Vagina (tissue), 2 donors: ENCODE data around the gene AFF3. TPM values are rescaled to one million over a fixed set of nuclear protein-coding genes. Genes with fewer than 3 reads are reported as not detected.
"Not testable (repeated sequence)": the region's sequence is repeated elsewhere in the genome, so short reads cannot be mapped to it uniquely, and the experiment has no call there.

Experiments
- DNase-seq, 2 donors: peaks; one replicate each; pipeline ENCODE4 v3.0.0-alpha.2; 2017; ENCODE audit errors: extremely low spot score in 2 of 2
- H3K27ac ChIP-seq: fragments of 200-600 bp; sonication (generic); one replicate; pipeline ENCODE4 v1.5.1; 2019
- H3K27me3 ChIP-seq: fragments of 200-600 bp; sonication (generic); one replicate; pipeline ENCODE4 v1.5.1; 2019
- H3K36me3 ChIP-seq, 2 donors: fragments of 200-600 bp; sonication (generic); one replicate each; pipeline ENCODE4 v1.5.1; 2017 to 2019
- H3K4me1 ChIP-seq: fragments of 200-600 bp; sonication (generic); one replicate; pipeline ENCODE4 v1.5.1; 2019
- H3K4me3 ChIP-seq, 2 donors: fragments of 200-600 bp; sonication (generic); 1 replicate in 1 of 2; 2 replicates in 1 of 2; pipeline ENCODE4 v1.5.1; 2016 to 2019
- H3K9me3 ChIP-seq: fragments of 200-600 bp; sonication (generic); one replicate; pipeline ENCODE4 v1.5.1; 2019
- CTCF ChIP-seq, 3 experiments: fragments of 450-650 bp in 2 of 3; fragments of 200-600 bp in 1 of 3; sonication (generic) in 1 of 3; IDR thresholded peaks; one replicate each; pipeline ENCODE4 v1.5.1; 2017 to 2019; ENCODE audit warnings: antibody characterized with exemption in 3 of 3, mild to moderate bottlenecking in 2 of 3, moderate library complexity in 2 of 3
- POLR2A ChIP-seq, 2 donors: fragments of 450-650 bp; IDR thresholded peaks; one replicate each; pipeline ENCODE4 v1.6.1; 2017; ENCODE audit warnings: antibody characterized with exemption in 2 of 2, mild to moderate bottlenecking in 2 of 2, moderate library complexity in 2 of 2
- POLR2AphosphoS5 ChIP-seq, 2 donors: sonication (generic); formaldehyde crosslinking; IDR thresholded peaks; one replicate each; pipeline ENCODE4 v1.9.0; 2017; ENCODE audit warnings: antibody characterized with exemption in 2 of 2, mild to moderate bottlenecking in 2 of 2, low read depth in 1 of 2; ENCODE audit not compliant: insufficient read depth in 1 of 2
- intact Hi-C: fragments of 100-400 bp; cut with DNase I; formaldehyde crosslinking; loops from one replicate; pipeline ENCODE4 v1.15.1; 2023
- total RNA-seq: library from RNA; depleted of rRNA; stranded (reverse); fragments of >200 nt; gene quantifications from one replicate; pipeline ENCODE4 v1.2.3, GENCODE V29; 2016

Gene AFF3
- total RNA-seq, 1 donor from 2014 or later, result 7.6 TPM

- DNase-seq, result no peak
- Histone ChIP-seq H3K4me1 (no peaks in the 10 kb centered on the region), H3K36me3 (no peaks in the 10 kb centered on the region), H3K27me3 (no peaks in the 10 kb centered on the region), H3K27ac (no peak overlapping the region), H3K9me3 (no peaks in the 10 kb centered on the region), H3K4me3 (no peak overlapping the region)
- TF ChIP-seq CTCF (IDR thresholded peaks at IDR 0.05) (no peak), POLR2AphosphoS5 (IDR thresholded peaks at IDR 0.05; ENCODE audit: insufficient read depth in 1 of 2, low read depth in 1 of 2) (no peak), POLR2A (IDR thresholded peaks at IDR 0.05) (no peak)
- intact Hi-C loops, result no loop called here
Measured at GRCh38 chr2:99933894-99934650, 208.3 kb downstream of the AFF3 start.

GRCh38 chr2:99933491-99933890 is 208.9 kb downstream of the AFF3 start:
- intact Hi-C loops, H3K27ac ChIP-seq, H3K4me1 ChIP-seq, H3K27me3 ChIP-seq, H3K4me3 ChIP-seq, H3K36me3 ChIP-seq, DNase-seq, H3K9me3 ChIP-seq: not testable (repeated sequence)

DNA sequence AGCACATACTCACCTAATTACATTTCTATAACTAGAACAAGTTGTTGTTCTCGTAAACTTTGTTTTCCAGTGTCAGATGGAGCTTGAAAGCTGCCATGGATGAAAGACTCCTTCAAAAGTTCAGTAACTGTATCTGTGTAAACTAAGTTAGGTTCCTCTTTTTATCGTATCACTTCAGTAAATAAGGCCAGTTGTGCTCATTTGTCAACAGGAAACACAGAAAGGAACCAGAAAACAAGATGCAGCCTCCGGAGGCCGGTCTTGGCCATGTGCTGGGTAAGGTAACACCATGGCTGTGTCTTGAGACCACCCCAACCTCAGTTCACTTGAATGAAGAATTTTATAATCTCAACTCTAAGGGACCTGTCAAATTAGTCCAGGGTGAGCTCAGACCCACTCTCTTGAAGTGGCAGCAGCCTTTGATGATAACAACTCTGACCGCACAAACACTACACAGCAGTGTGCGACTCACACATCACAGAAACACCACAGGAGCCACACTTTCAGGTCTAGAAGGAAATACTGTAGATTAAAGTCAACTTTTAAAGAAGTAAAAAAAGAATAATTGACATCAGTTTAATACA is 213.8 kb downstream of the AFF3 start:
- no peak for TF ChIP-seq CTCF (IDR thresholded peaks at IDR 0.05)
- TF ChIP-seq POLR2AphosphoS5 (IDR thresholded peaks at IDR 0.05; ENCODE audit: insufficient read depth in 1 of 2, low read depth in 1 of 2), result no peak
- no peak for TF ChIP-seq POLR2A (IDR thresholded peaks at IDR 0.05)
- Histone ChIP-seq H3K36me3 (no peaks in the 10 kb centered on the region), H3K4me1 (no peaks in the 10 kb centered on the region), H3K27ac (no peak overlapping the region), H3K4me3 (no peak overlapping the region), H3K9me3 (no peaks in the 10 kb centered on the region), H3K27me3 (no peaks in the 10 kb centered on the region)
- intact Hi-C loops, result no loop called here
- no peak for DNase-seq

GRCh38 chr2:99927690-99928207 is 214.6 kb downstream of the AFF3 start:
- H3K4me3 ChIP-seq, H3K4me1 ChIP-seq, H3K27me3 ChIP-seq, H3K27ac ChIP-seq, DNase-seq, H3K36me3 ChIP-seq, intact Hi-C loops, H3K9me3 ChIP-seq: not testable (repeated sequence)

- Histone ChIP-seq H3K36me3 (no peaks in the 10 kb centered on the region), H3K4me3 (no peak overlapping the region), H3K27me3 (no peaks in the 10 kb centered on the region), H3K4me1 (no peaks in the 10 kb centered on the region), H3K27ac (no peak overlapping the region), H3K9me3 (no peaks in the 10 kb centered on the region)
- intact Hi-C loops, result no loop called here
- TF ChIP-seq POLR2A (IDR thresholded peaks at IDR 0.05) (no peak), CTCF (IDR thresholded peaks at IDR 0.05) (no peak), POLR2AphosphoS5 (IDR thresholded peaks at IDR 0.05; ENCODE audit: insufficient read depth in 1 of 2, low read depth in 1 of 2) (no peak)
- DNase-seq, result no peak
Measured at GRCh38 chr2:99926986-99927385, 215.4 kb downstream of the AFF3 start.

DNA sequence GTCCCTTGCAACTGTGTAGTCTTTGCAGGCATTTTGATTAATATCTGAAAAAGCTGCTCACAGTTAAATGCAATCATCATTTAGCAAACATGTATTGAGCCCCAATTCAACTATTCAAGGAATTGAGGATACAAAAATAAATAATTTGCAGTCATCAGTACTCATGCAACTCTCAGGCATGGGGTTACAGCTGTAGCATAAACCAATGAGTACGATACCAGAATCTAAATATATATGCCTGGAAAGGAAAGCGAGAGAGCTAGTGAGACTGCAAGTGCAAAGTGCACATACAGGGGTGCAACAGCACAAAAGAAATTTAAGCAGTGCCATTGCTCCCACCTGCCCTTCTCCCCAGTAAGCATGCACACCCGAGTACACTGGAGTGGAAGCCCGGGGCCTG is 216.4 kb downstream of the AFF3 start:
- no peak overlapping the region for H3K27ac ChIP-seq
- no peaks in the 10 kb centered on the region for H3K9me3 ChIP-seq
- H3K27me3 ChIP-seq, result no peaks in the 10 kb centered on the region
- H3K4me3 ChIP-seq, result no peak overlapping the region
- H3K4me1 ChIP-seq, result no peaks in the 10 kb centered on the region
- TF ChIP-seq CTCF (IDR thresholded peaks at IDR 0.05) (no peak), POLR2A (IDR thresholded peaks at IDR 0.05) (no peak), POLR2AphosphoS5 (IDR thresholded peaks at IDR 0.05; ENCODE audit: insufficient read depth in 1 of 2, low read depth in 1 of 2) (no peak)
- intact Hi-C loops, result no loop called here
- no peak for DNase-seq
- H3K36me3 ChIP-seq, result no peaks in the 10 kb centered on the region
